ENCODE results near the gene GFRA3. TPM values are rescaled to one million over a fixed set of nuclear protein-coding genes. Genes with fewer than 3 reads are reported as not detected.

GFRA3 gene
- total RNA-seq, 2 donors from 2014 or later: 1.9 TPM; not detected in 1

DNA sequence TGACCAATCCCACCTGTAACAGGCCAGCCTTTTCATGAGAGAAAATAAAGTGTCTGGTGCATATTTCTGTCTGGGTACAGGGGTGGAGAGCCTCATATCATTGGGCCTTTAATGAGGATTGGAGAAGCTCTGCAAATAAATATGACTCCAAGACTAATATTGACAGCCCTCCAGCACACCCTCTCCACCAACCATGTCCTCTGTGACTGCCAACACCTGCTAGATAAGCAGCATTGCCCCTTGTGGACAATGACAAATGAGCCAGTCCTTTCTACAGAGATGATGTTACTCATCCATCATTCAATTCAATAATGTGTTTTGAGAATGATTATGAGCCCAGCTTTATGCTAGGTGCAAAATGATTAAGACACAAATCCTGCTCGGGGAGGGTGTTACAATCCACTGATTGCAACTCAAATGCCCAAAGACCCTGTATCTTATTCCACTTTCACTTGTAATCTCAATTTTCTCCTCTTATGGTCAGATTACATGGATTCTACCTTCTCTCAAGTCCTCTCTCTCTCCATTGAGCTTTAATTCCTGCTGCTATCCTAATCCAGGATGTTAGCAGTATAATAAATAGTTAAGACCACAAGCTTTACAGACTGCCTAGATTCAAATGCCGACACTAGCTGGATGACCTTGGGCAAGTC is 2.1 kb upstream of the GFRA3 start:
- intact Hi-C loops (cut with DNase I): no loop called here
- peak; percentile 37 for DNase-seq (ENCODE audit: low spot score)
- no peaks in the 10 kb centered on the region for H3K9me3 ChIP-seq
- H3K4me3 ChIP-seq: no peak overlapping the region
- TF ChIP-seq POLR2A (IDR thresholded peaks at IDR 0.05) (no peak), POLR2AphosphoS5 (IDR thresholded peaks at IDR 0.05) (peak; percentile 73), CTCF (IDR thresholded peaks at IDR 0.05) (peak in 2 of 4 experiments; percentile 21 to 31)
- no peak overlapping the region for H3K27ac ChIP-seq
- H3K36me3 ChIP-seq: no peaks in the 10 kb centered on the region
- H3K4me1 ChIP-seq (replicated peaks): no peaks in the 10 kb centered on the region
- 83% methylated on average over 2 of the region's 2 CpGs for WGBS
- peaks cover 2% of the 10 kb centered on the region for H3K27me3 ChIP-seq (replicated peaks; ENCODE audit: insufficient read depth)

DNA sequence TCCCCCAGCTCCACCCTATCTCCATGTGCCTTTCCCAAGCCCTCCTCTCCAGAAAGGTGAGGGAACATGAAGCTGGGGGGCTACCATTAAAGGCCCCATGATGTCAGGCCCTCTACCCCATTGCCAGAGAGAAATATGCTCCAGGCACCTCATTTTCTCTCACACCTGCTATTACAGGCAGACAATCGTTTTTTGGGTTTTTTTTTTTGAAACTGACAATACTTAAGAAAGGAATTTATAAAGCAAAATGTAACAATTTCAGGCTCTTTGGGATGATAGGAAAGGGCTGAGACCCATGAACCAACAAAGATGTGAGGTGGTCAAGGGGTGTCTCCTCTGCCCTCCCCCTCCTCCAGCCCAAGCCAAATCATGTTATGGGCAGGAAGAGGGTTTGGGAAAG is 1.5 kb upstream of the GFRA3 start:
- Histone ChIP-seq H3K4me1 (replicated peaks) (no peaks in the 10 kb centered on the region), H3K27ac (no peak overlapping the region), H3K27me3 (replicated peaks; ENCODE audit: insufficient read depth) (peaks cover 2% of the 10 kb centered on the region), H3K9me3 (no peaks in the 10 kb centered on the region), H3K4me3 (no peak overlapping the region), H3K36me3 (no peaks in the 10 kb centered on the region)
- WGBS: 43% methylated on average over 1 of the region's 1 CpG
- intact Hi-C loops (cut with DNase I): no loop called here
- DNase-seq (ENCODE audit: low spot score): no peak
- TF ChIP-seq CTCF (IDR thresholded peaks at IDR 0.05) (no peak), POLR2AphosphoS5 (IDR thresholded peaks at IDR 0.05) (no peak), POLR2A (IDR thresholded peaks at IDR 0.05) (no peak)

DNA sequence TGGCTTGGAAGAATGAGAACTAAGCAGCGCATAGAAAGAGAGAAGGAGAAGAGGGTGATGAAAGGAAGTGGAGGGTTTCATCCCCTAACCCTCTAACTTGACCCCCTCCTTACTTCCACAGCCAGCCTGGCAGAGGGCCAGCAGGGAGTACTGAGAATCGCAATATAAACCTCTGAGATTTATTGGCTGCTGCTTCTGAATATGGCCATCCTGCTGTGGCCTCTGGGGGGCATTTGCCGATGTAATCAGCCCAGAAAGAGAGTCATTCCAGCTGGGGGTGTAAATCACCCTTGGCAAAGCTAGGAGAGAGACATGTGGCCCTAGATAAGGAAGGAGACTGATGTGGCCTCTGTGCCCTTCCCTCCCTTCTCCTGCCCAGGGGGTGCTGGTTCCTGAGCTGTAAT is 960 bp upstream of the GFRA3 start:
- Histone ChIP-seq H3K27ac (no peak overlapping the region), H3K27me3 (replicated peaks; ENCODE audit: insufficient read depth) (peaks cover 2% of the 10 kb centered on the region), H3K4me1 (replicated peaks) (no peaks in the 10 kb centered on the region), H3K36me3 (no peaks in the 10 kb centered on the region), H3K9me3 (no peaks in the 10 kb centered on the region), H3K4me3 (no peak overlapping the region)
- intact Hi-C loops (cut with DNase I): no loop called here
- 34% methylated on average over 3 of the region's 3 CpGs for WGBS
- DNase-seq (ENCODE audit: low spot score): no peak
- no peak for TF ChIP-seq POLR2A (IDR thresholded peaks at IDR 0.05)
- no peak for TF ChIP-seq CTCF (IDR thresholded peaks at IDR 0.05)
- no peak for TF ChIP-seq POLR2AphosphoS5 (IDR thresholded peaks at IDR 0.05)

DNA sequence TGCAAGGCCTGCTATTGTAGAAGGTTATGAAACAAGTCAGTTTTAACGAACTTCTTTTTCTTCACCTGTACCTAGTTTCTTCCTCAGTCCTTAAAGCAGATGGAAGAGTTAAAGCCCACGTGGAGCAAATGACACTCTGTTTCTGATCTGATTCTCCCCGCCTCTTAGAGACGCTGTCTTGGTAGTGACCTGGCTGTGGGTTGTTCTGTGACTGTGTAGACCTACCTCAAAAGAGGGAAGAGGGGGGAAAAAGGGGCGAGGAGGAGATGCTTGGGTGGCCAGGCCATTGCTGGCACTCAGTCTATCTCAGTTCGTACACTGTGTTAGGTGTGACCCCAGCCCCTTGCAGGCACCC is 610 bp downstream of the GFRA3 start:
- Histone ChIP-seq H3K4me1 (replicated peaks) (no peaks in the 10 kb centered on the region), H3K4me3 (peak overlapping the region; percentile 7 to 28), H3K36me3 (no peaks in the 10 kb centered on the region), H3K9me3 (no peaks in the 10 kb centered on the region), H3K27me3 (replicated peaks; ENCODE audit: insufficient read depth) (peaks cover 2% of the 10 kb centered on the region), H3K27ac (no peak overlapping the region)
- TF ChIP-seq POLR2A (IDR thresholded peaks at IDR 0.05): no peak
- TF ChIP-seq POLR2AphosphoS5 (IDR thresholded peaks at IDR 0.05): no peak
- no peak for TF ChIP-seq CTCF (IDR thresholded peaks at IDR 0.05)
- intact Hi-C loops (cut with DNase I): no loop called here
- no peak for DNase-seq (ENCODE audit: low spot score)
- WGBS: 59% methylated on average over 6 of the region's 6 CpGs

- Histone ChIP-seq H3K4me1 (replicated peaks) (no peaks in the 10 kb centered on the region), H3K27ac (no peak overlapping the region), H3K27me3 (replicated peaks; ENCODE audit: insufficient read depth) (peaks cover 2% of the 10 kb centered on the region), H3K9me3 (no peaks in the 10 kb centered on the region), H3K4me3 (no peak overlapping the region), H3K36me3 (no peaks in the 10 kb centered on the region)
- 93% methylated on average over 4 of the region's 4 CpGs for whole genome bisulfite sequencing
- TF ChIP-seq CTCF (IDR thresholded peaks at IDR 0.05) (no peak), POLR2AphosphoS5 (IDR thresholded peaks at IDR 0.05) (no peak), POLR2A (IDR thresholded peaks at IDR 0.05) (no peak)
- intact Hi-C loops (cut with DNase I): no loop called here
- DNase-seq (ENCODE audit: low spot score): no peak
Observed at GRCh38 chr5:138272681-138273080, 1.7 kb downstream of the GFRA3 start.

Data from prostate gland (tissue), 2 donors.